ENCODE measurements around the gene SIN3B. TPM values are rescaled to one million over a fixed set of nuclear protein-coding genes. Genes with fewer than 3 reads are reported as not detected.

The SIN3B gene
- total RNA-seq, 2 donors from 2014 or later = 15.4 to 17.9 TPM

DNA sequence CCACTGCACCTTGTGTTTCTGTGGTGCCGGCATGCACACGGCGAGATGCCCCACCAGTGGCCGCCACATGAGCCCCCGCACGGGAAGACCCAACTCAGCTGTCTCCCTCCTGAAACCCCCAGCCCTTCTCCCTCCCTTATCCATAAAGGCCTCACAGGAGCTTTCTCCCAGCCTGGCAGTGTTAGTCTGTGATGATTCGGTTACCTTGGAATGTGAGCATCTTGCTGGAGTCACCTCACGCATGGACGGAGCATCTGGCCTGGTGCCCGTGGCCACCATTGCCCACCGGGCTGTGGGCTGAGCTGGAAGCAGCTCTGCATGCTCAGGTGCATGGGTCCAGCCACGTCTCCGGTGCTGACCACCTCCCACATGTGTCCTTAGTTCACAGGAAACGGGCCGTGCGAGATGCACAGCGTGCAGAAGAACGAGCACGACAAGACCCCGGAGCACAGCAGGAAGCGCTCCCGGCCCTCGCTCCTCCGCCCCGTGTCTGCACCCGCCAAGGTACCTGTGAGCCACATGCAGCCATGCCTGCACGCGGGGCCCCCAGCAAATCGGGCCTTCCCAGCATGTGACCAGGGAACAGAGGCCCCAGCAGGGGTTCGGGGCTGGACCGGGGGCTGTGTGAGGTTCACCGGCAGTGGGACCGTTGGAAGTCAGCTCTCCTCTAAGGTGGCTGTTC, 22.0 kb downstream of the SIN3B start:
- TF ChIP-seq, protein P1, sequence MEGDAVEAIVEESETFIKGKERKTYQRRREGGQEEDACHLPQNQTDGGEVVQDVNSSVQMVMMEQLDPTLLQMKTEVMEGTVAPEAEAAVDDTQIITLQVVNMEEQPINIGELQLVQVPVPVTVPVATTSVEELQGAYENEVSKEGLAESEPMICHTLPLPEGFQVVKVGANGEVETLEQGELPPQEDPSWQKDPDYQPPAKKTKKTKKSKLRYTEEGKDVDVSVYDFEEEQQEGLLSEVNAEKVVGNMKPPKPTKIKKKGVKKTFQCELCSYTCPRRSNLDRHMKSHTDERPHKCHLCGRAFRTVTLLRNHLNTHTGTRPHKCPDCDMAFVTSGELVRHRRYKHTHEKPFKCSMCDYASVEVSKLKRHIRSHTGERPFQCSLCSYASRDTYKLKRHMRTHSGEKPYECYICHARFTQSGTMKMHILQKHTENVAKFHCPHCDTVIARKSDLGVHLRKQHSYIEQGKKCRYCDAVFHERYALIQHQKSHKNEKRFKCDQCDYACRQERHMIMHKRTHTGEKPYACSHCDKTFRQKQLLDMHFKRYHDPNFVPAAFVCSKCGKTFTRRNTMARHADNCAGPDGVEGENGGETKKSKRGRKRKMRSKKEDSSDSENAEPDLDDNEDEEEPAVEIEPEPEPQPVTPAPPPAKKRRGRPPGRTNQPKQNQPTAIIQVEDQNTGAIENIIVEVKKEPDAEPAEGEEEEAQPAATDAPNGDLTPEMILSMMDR (IDR thresholded peaks at IDR 0.05) = no peak
- Histone ChIP-seq H3K4me1 (no peaks in the 10 kb centered on the region), H3K27ac (no peak overlapping the region), H3K36me3 (peaks cover 81% of the 10 kb centered on the region), H3K27me3 (no peaks in the 10 kb centered on the region), H3K4me3 (no peak overlapping the region), H3K9me3 (no peaks in the 10 kb centered on the region)
- DNase-seq (ENCODE audit: low spot score) = no peak

DNA sequence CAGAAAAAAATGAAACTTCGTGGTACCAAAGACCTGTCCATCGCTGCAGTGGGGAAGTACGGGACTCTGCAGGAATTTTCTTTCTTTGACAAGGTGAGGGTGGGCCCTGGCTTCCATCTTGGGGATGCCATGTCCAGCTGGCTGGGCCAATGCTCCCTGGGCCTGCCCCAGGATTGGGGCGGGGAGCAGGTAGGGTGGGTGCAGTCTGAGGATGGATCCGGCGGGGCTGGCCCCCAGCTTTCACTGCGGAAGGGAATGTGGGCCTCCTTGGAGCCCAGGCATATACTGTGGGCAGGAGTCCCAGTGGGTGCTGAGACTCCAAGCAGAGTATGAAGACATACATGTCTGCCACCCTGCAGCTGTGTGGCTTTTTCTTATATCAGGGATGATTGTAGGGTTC, 23.9 kb downstream of the SIN3B start:
- H3K9me3 ChIP-seq = no peaks in the 10 kb centered on the region
- no peaks in the 10 kb centered on the region for H3K27me3 ChIP-seq
- no peaks in the 10 kb centered on the region for H3K4me1 ChIP-seq
- H3K4me3 ChIP-seq = no peak overlapping the region
- H3K36me3 ChIP-seq = peaks cover 65% of the 10 kb centered on the region
- no peak overlapping the region for H3K27ac ChIP-seq
- TF ChIP-seq, protein P1 (IDR thresholded peaks at IDR 0.05) = no peak
- no peak for DNase-seq (ENCODE audit: low spot score)

DNA sequence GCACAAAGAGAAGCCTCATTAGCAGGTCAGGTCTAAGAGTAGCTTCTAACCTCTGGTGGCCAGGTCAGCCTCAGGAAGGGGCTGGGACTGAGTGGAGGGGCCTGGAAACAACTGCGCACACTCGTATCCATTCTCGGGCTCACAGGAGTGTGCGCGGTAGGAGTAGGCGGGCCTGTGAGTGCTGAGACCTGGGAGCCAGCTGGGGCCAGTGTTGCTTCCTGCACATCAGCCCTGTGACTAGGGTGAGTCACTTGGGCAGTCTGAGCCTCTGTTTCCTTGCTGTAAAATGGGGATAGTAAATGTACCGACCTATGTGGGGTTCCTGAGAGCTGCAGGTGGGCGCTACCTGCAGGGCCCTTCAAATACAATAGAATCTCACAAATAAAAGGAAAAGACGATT, 26.9 kb downstream of the SIN3B start:
- no peaks in the 10 kb centered on the region for H3K4me1 ChIP-seq
- no peak overlapping the region for H3K4me3 ChIP-seq
- DNase-seq (ENCODE audit: low spot score) = no peak
- TF ChIP-seq, protein P1 (IDR thresholded peaks at IDR 0.05) = no peak
- peaks cover 45% of the 10 kb centered on the region for H3K36me3 ChIP-seq
- H3K27ac ChIP-seq = no peak overlapping the region
- H3K9me3 ChIP-seq = no peaks in the 10 kb centered on the region
- H3K27me3 ChIP-seq = no peaks in the 10 kb centered on the region

DNA sequence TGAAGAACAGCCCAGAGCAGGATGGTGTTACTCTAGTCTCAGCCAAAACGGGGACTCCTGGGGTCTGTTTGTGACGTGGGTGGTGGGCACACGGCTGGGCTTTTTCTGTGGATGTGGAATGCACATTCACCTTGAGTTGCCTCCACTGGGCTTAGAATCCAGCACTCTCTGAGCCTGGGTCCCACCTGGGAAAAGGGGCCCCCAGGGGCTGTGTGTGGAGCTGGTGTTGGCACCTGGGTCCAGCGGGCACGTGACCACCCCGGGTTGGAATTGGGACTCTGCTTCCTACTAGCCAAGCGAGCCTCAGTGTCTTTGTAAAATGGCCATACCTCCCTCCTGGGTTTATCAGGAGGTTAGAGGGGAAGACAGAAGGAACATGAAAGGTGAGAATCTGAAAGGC, 30.4 kb downstream of the SIN3B start:
- Histone ChIP-seq H3K4me1 (no peaks in the 10 kb centered on the region), H3K27me3 (no peaks in the 10 kb centered on the region)
- no peak for DNase-seq (ENCODE audit: low spot score)

DNA sequence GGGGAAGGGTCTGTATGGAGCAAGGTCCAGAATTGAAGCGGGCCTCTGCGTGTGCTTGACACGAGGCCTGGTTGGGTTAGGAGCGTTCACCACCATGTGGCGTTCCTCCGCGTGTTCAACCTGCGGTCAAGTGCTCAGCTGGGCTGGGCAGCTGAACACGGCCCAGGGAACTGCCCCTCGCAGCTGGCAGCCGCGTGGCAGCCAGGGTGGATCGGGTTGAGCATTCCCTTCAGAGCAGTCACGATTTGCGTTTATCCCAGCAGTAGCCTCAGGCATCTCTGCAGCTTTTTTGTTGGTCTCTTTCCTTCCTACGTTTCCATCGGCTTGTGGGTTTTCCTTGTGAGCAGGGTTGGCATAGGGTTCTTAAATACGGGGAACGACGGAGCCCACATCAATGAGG, 30.9 kb downstream of the SIN3B start:
- no peak overlapping the region for H3K4me3 ChIP-seq
- H3K27ac ChIP-seq = no peak overlapping the region
- H3K4me1 ChIP-seq = no peaks in the 10 kb centered on the region
- no peaks in the 10 kb centered on the region for H3K27me3 ChIP-seq
- no peak for DNase-seq (ENCODE audit: low spot score)
- H3K36me3 ChIP-seq = peaks cover 29% of the 10 kb centered on the region
- no peaks in the 10 kb centered on the region for H3K9me3 ChIP-seq
- TF ChIP-seq, protein P1 (IDR thresholded peaks at IDR 0.05) = no peak

More for the DNA sequence above, 30.4 kb downstream of the SIN3B start:
- H3K36me3 ChIP-seq = peaks cover 30% of the 10 kb centered on the region
- H3K4me3 ChIP-seq = no peak overlapping the region
- TF ChIP-seq, protein P1 (IDR thresholded peaks at IDR 0.05) = no peak
- H3K9me3 ChIP-seq = no peaks in the 10 kb centered on the region
- H3K27ac ChIP-seq = no peak overlapping the region

DNA sequence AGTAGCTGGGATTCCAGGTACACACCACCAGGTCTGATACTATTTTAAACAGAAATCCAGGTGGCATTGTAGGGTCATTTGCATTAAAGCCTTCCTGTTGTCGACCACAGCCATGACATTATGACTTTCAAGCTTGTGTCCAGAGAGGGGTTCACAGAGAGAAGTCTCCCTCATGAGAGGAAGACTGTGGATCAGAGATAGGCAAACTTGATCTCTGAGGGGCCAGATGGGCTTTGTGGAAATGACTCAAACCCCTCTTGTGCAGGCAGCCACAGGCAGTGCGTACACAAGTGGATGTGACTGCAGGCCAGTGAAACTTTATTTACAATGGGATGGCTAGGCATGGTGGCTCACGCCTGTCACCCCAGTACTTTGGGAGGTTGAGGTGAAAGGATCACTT, 31.8 kb downstream of the SIN3B start:
- Histone ChIP-seq H3K4me1 (no peaks in the 10 kb centered on the region), H3K9me3 (no peaks in the 10 kb centered on the region), H3K4me3 (no peak overlapping the region), H3K36me3 (peaks cover 37% of the 10 kb centered on the region), H3K27me3 (no peaks in the 10 kb centered on the region), H3K27ac (no peak overlapping the region)
- no peak for DNase-seq (ENCODE audit: low spot score)
- TF ChIP-seq, protein P1 (IDR thresholded peaks at IDR 0.05) = no peak
